ENCODE results near the gene CHD5.

The CHD5 gene

GRCh38 chr1:6108937-6109614 lies 71.0 kb downstream of the CHD5 start:
- peak; percentile 62 for DNase-seq

GRCh38 chr1:6108476-6108875 lies 71.6 kb downstream of the CHD5 start:
- no peak for DNase-seq

- DNase-seq, result no peak
These were observed 72.4 kb downstream of the CHD5 start for GRCh38 chr1:6107409-6108356.

GRCh38 chr1:6106977-6107376 lies 73.1 kb downstream of the CHD5 start:
- DNase-seq, result no peak

- DNase-seq, result no peak
These were observed 73.8 kb downstream of the CHD5 start for GRCh38 chr1:6106321-6106731.

GRCh38 chr1:6105763-6106162 lies 74.4 kb downstream of the CHD5 start:
- DNase-seq, result no peak

- DNase-seq, result no peak
These were observed 74.9 kb downstream of the CHD5 start for GRCh38 chr1:6105218-6105679.

- DNase-seq, result no peak
These were observed 75.5 kb downstream of the CHD5 start for GRCh38 chr1:6104631-6105030.

GRCh38 chr1:6103854-6104530 lies 76.1 kb downstream of the CHD5 start:
- DNase-seq, result no peak

GRCh38 chr1:6103111-6103853 lies 76.8 kb downstream of the CHD5 start:
- no peak for DNase-seq

- DNase-seq, result no peak
These were observed 77.6 kb downstream of the CHD5 start for GRCh38 chr1:6102532-6102845.

GRCh38 chr1:6101826-6102531 lies 78.1 kb downstream of the CHD5 start:
- no peak for DNase-seq

GRCh38 chr1:6100861-6101783 lies 79.0 kb downstream of the CHD5 start:
- no peak for DNase-seq

- DNase-seq, result no peak
These were observed 80.0 kb downstream of the CHD5 start for GRCh38 chr1:6099787-6100765.

- DNase-seq, result no peak
These were observed 80.8 kb downstream of the CHD5 start for GRCh38 chr1:6099297-6099696.

- DNase-seq, result no peak
These were observed 81.6 kb downstream of the CHD5 start for GRCh38 chr1:6098303-6099215.

- no peak for DNase-seq
These were observed 82.3 kb downstream of the CHD5 start for GRCh38 chr1:6097824-6098223.

GRCh38 chr1:6097117-6097595 lies 83.0 kb downstream of the CHD5 start:
- no peak for DNase-seq

Measured in inflammatory macrophage treated with lipopolysaccharide for 4 hours (primary cell).